SK-N-SH treated with all-trans-retinoic acid at 6 μM for 48 hours (cell line): ENCODE data around the gene SPATA3.

Experiments
- ATAC-seq: fragments of 200-7000 bp; cut with Tn5 transposase; 3 replicates; pipeline ENCODE4 v1.9.1; 2020; ENCODE audit warnings: mild to moderate bottlenecking, moderate library complexity
- ARNTL ChIP-seq: fragments of 450-650 bp; formaldehyde crosslinking; IDR thresholded peaks from 2 replicates; pipeline ENCODE4 v1.5.0; 2020; ENCODE audit warnings: low read depth, mild to moderate bottlenecking, moderate library complexity, borderline replicate concordance
- BACH2 ChIP-seq: fragments of 250-450 bp; sonication (Bioruptor Pico); IDR thresholded peaks from 2 replicates; pipeline ENCODE4 v1.9.0; 2021; ENCODE audit warnings: mild to moderate bottlenecking, borderline replicate concordance
- CREB5 ChIP-seq: fragments of 250-450 bp; sonication (Bioruptor Pico); IDR thresholded peaks from 2 replicates; pipeline ENCODE4 v1.5.1; 2020; ENCODE audit warnings: low read depth, mild to moderate bottlenecking, moderate library complexity
- CSDC2 ChIP-seq: fragments of 250-450 bp; sonication (Bioruptor Pico); IDR thresholded peaks from 2 replicates; pipeline ENCODE4 v1.5.0; 2020; ENCODE audit warnings: mild to moderate bottlenecking, moderate library complexity
- ESRRG ChIP-seq: fragments of 250-450 bp; sonication (Bioruptor Pico); IDR thresholded peaks from 2 replicates; pipeline ENCODE4 v1.6.1; 2021; ENCODE audit warnings: mild to moderate bottlenecking
- ISL1 ChIP-seq: fragments of 250-450 bp; sonication (Bioruptor Pico); IDR thresholded peaks from 2 replicates; pipeline ENCODE4 v2.1.2; 2022; ENCODE audit warnings: mild to moderate bottlenecking, moderate library complexity
- OSR1 ChIP-seq: fragments of 250-450 bp; sonication (Bioruptor Pico); IDR thresholded peaks from 2 replicates; pipeline ENCODE4 v1.8.0; 2022; ENCODE audit warnings: moderate library complexity, mild to moderate bottlenecking, inconsistent platforms
- PATZ1 ChIP-seq: fragments of 250-450 bp; sonication (Bioruptor Pico); IDR thresholded peaks from 2 replicates; pipeline ENCODE4 v1.8.0; 2020; ENCODE audit warnings: mild to moderate bottlenecking, moderate library complexity, borderline replicate concordance
- PPARA ChIP-seq: fragments of 250-450 bp; sonication (Bioruptor Pico); IDR thresholded peaks from 2 replicates; pipeline ENCODE4 v1.5.0; 2020; ENCODE audit warnings: mild to moderate bottlenecking, borderline replicate concordance
- RARB ChIP-seq: fragments of 250-450 bp; sonication (Bioruptor Pico); IDR thresholded peaks from 2 replicates; pipeline ENCODE4 v1.8.0; 2021; ENCODE audit warnings: mild to moderate bottlenecking, moderate library complexity
- SNAI2 ChIP-seq: fragments of 250-450 bp; sonication (Bioruptor Pico); IDR thresholded peaks from 2 replicates; pipeline ENCODE4 v1.5.0; 2020; ENCODE audit warnings: mild to moderate bottlenecking, moderate library complexity
- TCF4 ChIP-seq: fragments of 250-450 bp; sonication (Bioruptor Pico); IDR thresholded peaks from 2 replicates; pipeline ENCODE4 v1.8.0; 2021; ENCODE audit warnings: mild to moderate bottlenecking, moderate library complexity, borderline replicate concordance
- TOX ChIP-seq: fragments of 250-450 bp; sonication (Bioruptor Pico); IDR thresholded peaks from 2 replicates; pipeline ENCODE4 v1.8.0; 2021; ENCODE audit warnings: mild to moderate bottlenecking, moderate library complexity, borderline replicate concordance
- ZC3H10 ChIP-seq: fragments of 250-450 bp; sonication (Bioruptor Pico); IDR thresholded peaks from 2 replicates; pipeline ENCODE4 v1.5.1; 2021; ENCODE audit warnings: mild to moderate bottlenecking, moderate library complexity
- ZFP3 ChIP-seq: fragments of 250-450 bp; sonication (Bioruptor Pico); IDR thresholded peaks from 2 replicates; pipeline ENCODE4 v1.5.0; 2020; ENCODE audit warnings: mild to moderate bottlenecking, moderate library complexity
- ZFP30 ChIP-seq: fragments of 450-650 bp; formaldehyde crosslinking; IDR thresholded peaks from 2 replicates; pipeline ENCODE4 v1.5.0; 2022; ENCODE audit warnings: mild to moderate bottlenecking, moderate library complexity
- ZNF565 ChIP-seq: fragments of 450-650 bp; formaldehyde crosslinking; conservative IDR thresholded peaks from 2 replicates; pipeline ENCODE4 v1.5.0; 2020; ENCODE audit warnings: low read depth, mild to moderate bottlenecking, moderate library complexity
- ZNF70 ChIP-seq: fragments of 450-650 bp; formaldehyde crosslinking; IDR thresholded peaks from 2 replicates; pipeline ENCODE4 v1.5.0; 2020; ENCODE audit warnings: mild to moderate bottlenecking, moderate library complexity
- ZNF8 ChIP-seq: fragments of 450-650 bp; formaldehyde crosslinking; IDR thresholded peaks from 2 replicates; pipeline ENCODE4 v1.5.0; 2020; ENCODE audit warnings: mild to moderate bottlenecking, moderate library complexity
- TF ChIP-seq, protein P1 (sequence below): fragments of 250-450 bp; sonication (Bioruptor Pico); IDR thresholded peaks from 2 replicates; pipeline ENCODE4 v1.5.0; 2020; ENCODE audit warnings: mild to moderate bottlenecking, moderate library complexity
- TF ChIP-seq, protein P2 (sequence below): fragments of 250-450 bp; sonication (Bioruptor Pico); IDR thresholded peaks from 2 replicates; pipeline ENCODE4 v1.5.1; 2021; ENCODE audit warnings: mild to moderate bottlenecking, moderate library complexity

Gene SPATA3

GRCh38 chr2:230995821-230996220 is at the start of gene SPATA3:
Gene SPATA3 (plus strand): TSS chr2:230996121. CDS start chr2:230996234, 113 bp downstream.
- no peak for ATAC-seq
- TF ChIP-seq ARNTL (CRISPR knock-in tag) = no peak
- no peak for TF ChIP-seq RARB (CRISPR knock-in tag)
- TF ChIP-seq ZFP30 (CRISPR knock-in tag) = no peak
- TF ChIP-seq CSDC2 (CRISPR knock-in tag) = no peak
- no peak for TF ChIP-seq PPARA (CRISPR knock-in tag)
- no peak for TF ChIP-seq TCF4 (CRISPR knock-in tag)
- TF ChIP-seq OSR1 = no peak

DNA sequence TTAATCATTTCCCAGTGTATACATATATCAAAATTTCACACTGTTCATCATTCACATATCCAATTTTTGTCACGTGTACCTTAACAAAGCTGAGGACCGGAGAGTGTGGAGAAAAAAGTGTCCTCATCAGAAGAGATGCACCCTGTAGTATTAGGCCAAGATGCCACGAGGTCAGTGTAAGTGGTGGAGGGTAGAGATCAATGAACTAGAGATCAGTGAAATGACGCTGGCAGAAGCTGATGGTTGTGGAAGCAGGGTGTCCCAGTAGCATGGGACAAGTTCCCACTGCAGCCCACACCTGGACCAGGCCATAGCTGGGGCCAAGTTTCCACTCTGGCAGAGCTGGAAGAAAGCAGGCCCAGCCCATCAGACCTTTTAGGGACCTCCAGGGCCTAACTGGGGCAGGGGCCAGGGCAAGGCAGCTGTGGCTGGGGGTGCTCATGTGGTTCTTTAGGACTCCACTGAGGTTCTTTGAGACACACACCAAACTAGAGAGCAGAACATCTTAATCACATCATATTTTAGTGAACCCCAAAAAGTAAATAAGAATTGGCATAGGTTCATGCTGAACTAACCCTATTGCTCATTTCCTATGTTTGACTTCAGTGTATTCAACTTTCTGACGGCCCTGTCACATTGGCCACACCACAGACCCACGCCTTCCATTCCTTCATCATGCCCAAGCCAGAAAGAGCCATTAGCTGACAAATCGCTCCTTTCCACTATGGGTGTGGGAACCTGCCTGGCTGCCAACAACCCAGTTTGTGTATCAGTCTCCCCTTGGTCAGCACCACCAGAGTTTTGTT is 49.3 kb upstream of the SPATA3 start:
- TF ChIP-seq SNAI2 (CRISPR knock-in tag) (no peak), TOX (no peak), CREB5 (CRISPR knock-in tag) (no peak), ZFP3 (no peak), BACH2 (CRISPR knock-in tag) (no peak), ESRRG (no peak), ARNTL (CRISPR knock-in tag) (no peak), CSDC2 (CRISPR knock-in tag) (no peak), PATZ1 (CRISPR knock-in tag) (no peak), ZNF8 (CRISPR knock-in tag) (no peak), RARB (CRISPR knock-in tag) (no peak), ZC3H10 (no peak)
- TF ChIP-seq, protein P1, sequence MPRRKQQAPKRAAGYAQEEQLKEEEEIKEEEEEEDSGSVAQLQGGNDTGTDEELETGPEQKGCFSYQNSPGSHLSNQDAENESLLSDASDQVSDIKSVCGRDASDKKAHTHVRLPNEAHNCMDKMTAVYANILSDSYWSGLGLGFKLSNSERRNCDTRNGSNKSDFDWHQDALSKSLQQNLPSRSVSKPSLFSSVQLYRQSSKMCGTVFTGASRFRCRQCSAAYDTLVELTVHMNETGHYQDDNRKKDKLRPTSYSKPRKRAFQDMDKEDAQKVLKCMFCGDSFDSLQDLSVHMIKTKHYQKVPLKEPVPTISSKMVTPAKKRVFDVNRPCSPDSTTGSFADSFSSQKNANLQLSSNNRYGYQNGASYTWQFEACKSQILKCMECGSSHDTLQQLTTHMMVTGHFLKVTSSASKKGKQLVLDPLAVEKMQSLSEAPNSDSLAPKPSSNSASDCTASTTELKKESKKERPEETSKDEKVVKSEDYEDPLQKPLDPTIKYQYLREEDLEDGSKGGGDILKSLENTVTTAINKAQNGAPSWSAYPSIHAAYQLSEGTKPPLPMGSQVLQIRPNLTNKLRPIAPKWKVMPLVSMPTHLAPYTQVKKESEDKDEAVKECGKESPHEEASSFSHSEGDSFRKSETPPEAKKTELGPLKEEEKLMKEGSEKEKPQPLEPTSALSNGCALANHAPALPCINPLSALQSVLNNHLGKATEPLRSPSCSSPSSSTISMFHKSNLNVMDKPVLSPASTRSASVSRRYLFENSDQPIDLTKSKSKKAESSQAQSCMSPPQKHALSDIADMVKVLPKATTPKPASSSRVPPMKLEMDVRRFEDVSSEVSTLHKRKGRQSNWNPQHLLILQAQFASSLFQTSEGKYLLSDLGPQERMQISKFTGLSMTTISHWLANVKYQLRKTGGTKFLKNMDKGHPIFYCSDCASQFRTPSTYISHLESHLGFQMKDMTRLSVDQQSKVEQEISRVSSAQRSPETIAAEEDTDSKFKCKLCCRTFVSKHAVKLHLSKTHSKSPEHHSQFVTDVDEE (CRISPR knock-in tag) = no peak
- no peak for ATAC-seq

DNA sequence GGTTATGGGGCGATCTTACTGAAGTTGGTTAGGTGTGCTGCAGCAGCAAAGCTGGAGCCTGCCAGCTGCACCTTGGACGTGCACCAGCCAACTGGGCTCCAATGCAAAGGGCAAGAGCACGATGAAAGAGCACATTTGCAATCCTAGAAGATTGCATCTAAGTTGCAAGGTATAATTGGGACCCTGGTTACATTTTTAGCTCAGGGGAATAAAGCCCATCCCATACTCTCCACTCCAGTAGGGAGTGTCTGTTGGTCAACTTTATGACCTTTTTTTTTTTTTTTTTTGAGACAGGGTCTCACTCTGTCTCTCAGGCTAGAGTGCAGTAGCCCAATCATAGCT is 48.7 kb upstream of the SPATA3 start:
- ATAC-seq = no peak
- TF ChIP-seq ZNF70 (no peak), CREB5 (CRISPR knock-in tag) (no peak), ESRRG (no peak), ZNF565 (CRISPR knock-in tag) (no peak), RARB (CRISPR knock-in tag) (no peak), ZC3H10 (no peak), ZFP3 (no peak), OSR1 (no peak), PATZ1 (CRISPR knock-in tag) (no peak), ISL1 (no peak), ZFP30 (CRISPR knock-in tag) (no peak)
- TF ChIP-seq, protein P2, sequence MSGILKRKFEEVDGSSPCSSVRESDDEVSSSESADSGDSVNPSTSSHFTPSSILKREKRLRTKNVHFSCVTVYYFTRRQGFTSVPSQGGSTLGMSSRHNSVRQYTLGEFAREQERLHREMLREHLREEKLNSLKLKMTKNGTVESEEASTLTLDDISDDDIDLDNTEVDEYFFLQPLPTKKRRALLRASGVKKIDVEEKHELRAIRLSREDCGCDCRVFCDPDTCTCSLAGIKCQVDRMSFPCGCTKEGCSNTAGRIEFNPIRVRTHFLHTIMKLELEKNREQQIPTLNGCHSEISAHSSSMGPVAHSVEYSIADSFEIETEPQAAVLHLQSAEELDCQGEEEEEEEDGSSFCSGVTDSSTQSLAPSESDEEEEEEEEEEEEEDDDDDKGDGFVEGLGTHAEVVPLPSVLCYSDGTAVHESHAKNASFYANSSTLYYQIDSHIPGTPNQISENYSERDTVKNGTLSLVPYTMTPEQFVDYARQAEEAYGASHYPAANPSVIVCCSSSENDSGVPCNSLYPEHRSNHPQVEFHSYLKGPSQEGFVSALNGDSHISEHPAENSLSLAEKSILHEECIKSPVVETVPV (CRISPR knock-in tag) = no peak
